Right lobe of liver (tissue), 4 donors: ENCODE results near the gene ORC4.

Source experiments
- POLR2A ChIP-seq: fragments of 450-650 bp; IDR thresholded peaks from one replicate; pipeline ENCODE4 v1.6.1; 2017; ENCODE audit warnings: antibody characterized with exemption, mild to moderate bottlenecking
- TF ChIP-seq, protein P1 (sequence below), 4 donors: fragments of 200-600 bp in 3 of 4; fragments of 450-650 bp in 1 of 4; IDR thresholded peaks; one replicate each; pipeline versions ENCODE4 v1.5.1 to v1.8.0; 2016 to 2022; ENCODE audit warnings: antibody characterized with exemption in 4 of 4, mild to moderate bottlenecking in 2 of 4
- donor health status: DM: no; HTN: no; CAD: no.
- donor health status: DM: no; HTN: no; CAD: no.
- donor health status: DM: no; HTN: yes; CAD: no.

GRCh38 chr2:147952118-147952517 lies 68.4 kb downstream of the ORC4 start:
- TF ChIP-seq, protein P1, sequence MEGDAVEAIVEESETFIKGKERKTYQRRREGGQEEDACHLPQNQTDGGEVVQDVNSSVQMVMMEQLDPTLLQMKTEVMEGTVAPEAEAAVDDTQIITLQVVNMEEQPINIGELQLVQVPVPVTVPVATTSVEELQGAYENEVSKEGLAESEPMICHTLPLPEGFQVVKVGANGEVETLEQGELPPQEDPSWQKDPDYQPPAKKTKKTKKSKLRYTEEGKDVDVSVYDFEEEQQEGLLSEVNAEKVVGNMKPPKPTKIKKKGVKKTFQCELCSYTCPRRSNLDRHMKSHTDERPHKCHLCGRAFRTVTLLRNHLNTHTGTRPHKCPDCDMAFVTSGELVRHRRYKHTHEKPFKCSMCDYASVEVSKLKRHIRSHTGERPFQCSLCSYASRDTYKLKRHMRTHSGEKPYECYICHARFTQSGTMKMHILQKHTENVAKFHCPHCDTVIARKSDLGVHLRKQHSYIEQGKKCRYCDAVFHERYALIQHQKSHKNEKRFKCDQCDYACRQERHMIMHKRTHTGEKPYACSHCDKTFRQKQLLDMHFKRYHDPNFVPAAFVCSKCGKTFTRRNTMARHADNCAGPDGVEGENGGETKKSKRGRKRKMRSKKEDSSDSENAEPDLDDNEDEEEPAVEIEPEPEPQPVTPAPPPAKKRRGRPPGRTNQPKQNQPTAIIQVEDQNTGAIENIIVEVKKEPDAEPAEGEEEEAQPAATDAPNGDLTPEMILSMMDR (IDR thresholded peaks at IDR 0.05) = no peak
- TF ChIP-seq POLR2A = no peak
